Uterus (tissue), 4 donors: ENCODE measurements around the gene UBE2C. TPM values are rescaled to one million over a fixed set of nuclear protein-coding genes. Genes with fewer than 3 reads are reported as not detected.
A peak's percentile ranks its signal among the peaks of the same experiment; 100 is the strongest.

ENCODE experiments used
- DNase-seq, 2 donors: peaks; one replicate each; pipeline ENCODE4 v3.0.0-alpha.2; 2019 to 2020
- H3K27ac ChIP-seq, 2 donors: fragments of 200-600 bp; sonication (generic); 1 replicate in 1 of 2; 2 replicates in 1 of 2; pipeline ENCODE4 v1.5.1; 2016 to 2018
- H3K27me3 ChIP-seq, 2 donors: fragments of 200-600 bp; sonication (generic); one replicate each; pipeline ENCODE4 v1.5.1; 2018 to 2019; ENCODE audit warnings: control low read depth in 1 of 2
- H3K36me3 ChIP-seq, 2 donors: fragments of 200-600 bp; sonication (generic); one replicate each; pipeline ENCODE4 v1.5.1; 2019; ENCODE audit warnings: control low read depth in 1 of 2
- H3K4me1 ChIP-seq, 2 donors: fragments of 200-600 bp; sonication (generic); one replicate each; pipeline ENCODE4 v1.5.1; 2018 to 2019; ENCODE audit warnings: control low read depth in 1 of 2
- H3K4me3 ChIP-seq, 2 donors: fragments of 200-600 bp; sonication (generic); 1 replicate in 1 of 2; 2 replicates in 1 of 2; pipeline ENCODE4 v1.5.1; 2018 to 2019; ENCODE audit warnings: mild to moderate bottlenecking in 1 of 2
- H3K9me3 ChIP-seq, 2 donors: fragments of 200-600 bp; sonication (generic); one replicate each; pipeline ENCODE4 v1.5.1; 2019; ENCODE audit warnings: control low read depth in 1 of 2
- POLR2A ChIP-seq, 2 donors: fragments of 450-650 bp; IDR thresholded peaks; one replicate each; pipeline ENCODE4 v1.6.1; 2016; ENCODE audit warnings: antibody characterized with exemption in 2 of 2, mild to moderate bottlenecking in 1 of 2, moderate library complexity in 1 of 2
- intact Hi-C: fragments of 100-400 bp; cut with DNase I; formaldehyde crosslinking; loops from one replicate; pipeline ENCODE4 v1.15.1; 2023; ENCODE audit warnings: low total_unique reads
- total RNA-seq, 4 donors: library from RNA; depleted of rRNA in 3 of 4; stranded (reverse); fragments of >200 nt in 3 of 4; gene quantifications; one replicate each; pipeline versions ENCODE4 v1.1.0 to v1.2.4, GENCODE V29; 2014 to 2023
- TF ChIP-seq, protein P1 (sequence below), 4 experiments: fragments of 200-600 bp in 2 of 4; fragments of 450-650 bp in 2 of 4; sonication (generic) in 2 of 4; IDR thresholded peaks; one replicate each; pipeline ENCODE4 v1.5.1; 2016 to 2019; ENCODE audit warnings: antibody characterized with exemption in 4 of 4, mild to moderate bottlenecking in 2 of 4, moderate library complexity in 1 of 4
- donor health status: DM: yes; HTN: yes; CAD: no.

UBE2C gene
- total RNA-seq, 4 donors from 2014 or later: 12.4 TPM; not detected in 3

DNA sequence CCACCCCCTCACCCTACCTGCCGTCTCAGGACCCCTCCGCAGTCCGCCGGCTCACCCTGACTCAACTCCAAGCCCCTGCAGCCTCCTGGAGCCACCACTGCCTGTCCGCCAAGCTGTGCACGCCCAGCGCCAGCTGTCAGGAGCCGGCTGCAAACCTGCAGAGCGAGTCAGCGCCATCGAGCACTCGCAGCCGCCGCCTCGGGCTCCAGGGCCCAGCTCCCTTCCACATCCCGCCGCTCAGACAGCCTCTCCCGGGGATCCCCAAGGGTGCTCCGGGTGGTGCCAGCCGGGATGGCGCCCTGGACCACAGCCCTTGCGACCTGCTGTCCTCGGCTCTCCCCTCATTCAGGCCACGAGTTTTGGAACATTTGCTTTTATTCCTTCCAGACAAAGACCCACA lies 10.4 kb downstream of the UBE2C start:
- H3K9me3 ChIP-seq: no peaks in the 10 kb centered on the region
- TF ChIP-seq, protein P1, sequence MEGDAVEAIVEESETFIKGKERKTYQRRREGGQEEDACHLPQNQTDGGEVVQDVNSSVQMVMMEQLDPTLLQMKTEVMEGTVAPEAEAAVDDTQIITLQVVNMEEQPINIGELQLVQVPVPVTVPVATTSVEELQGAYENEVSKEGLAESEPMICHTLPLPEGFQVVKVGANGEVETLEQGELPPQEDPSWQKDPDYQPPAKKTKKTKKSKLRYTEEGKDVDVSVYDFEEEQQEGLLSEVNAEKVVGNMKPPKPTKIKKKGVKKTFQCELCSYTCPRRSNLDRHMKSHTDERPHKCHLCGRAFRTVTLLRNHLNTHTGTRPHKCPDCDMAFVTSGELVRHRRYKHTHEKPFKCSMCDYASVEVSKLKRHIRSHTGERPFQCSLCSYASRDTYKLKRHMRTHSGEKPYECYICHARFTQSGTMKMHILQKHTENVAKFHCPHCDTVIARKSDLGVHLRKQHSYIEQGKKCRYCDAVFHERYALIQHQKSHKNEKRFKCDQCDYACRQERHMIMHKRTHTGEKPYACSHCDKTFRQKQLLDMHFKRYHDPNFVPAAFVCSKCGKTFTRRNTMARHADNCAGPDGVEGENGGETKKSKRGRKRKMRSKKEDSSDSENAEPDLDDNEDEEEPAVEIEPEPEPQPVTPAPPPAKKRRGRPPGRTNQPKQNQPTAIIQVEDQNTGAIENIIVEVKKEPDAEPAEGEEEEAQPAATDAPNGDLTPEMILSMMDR (IDR thresholded peaks at IDR 0.05): no peak
- no peak for TF ChIP-seq POLR2A (IDR thresholded peaks at IDR 0.05)
- peak overlapping the region in 1 of 2 donors; percentile 0 for H3K4me3 ChIP-seq
- H3K27ac ChIP-seq: no peak overlapping the region
- H3K36me3 ChIP-seq: no peaks in the 10 kb centered on the region
- intact Hi-C loops: no loop called here
- H3K27me3 ChIP-seq: no peaks in the 10 kb centered on the region
- DNase-seq: no peak
- H3K4me1 ChIP-seq: peaks cover 0 to 5% of the 10 kb centered on the region in 2 donors

DNA sequence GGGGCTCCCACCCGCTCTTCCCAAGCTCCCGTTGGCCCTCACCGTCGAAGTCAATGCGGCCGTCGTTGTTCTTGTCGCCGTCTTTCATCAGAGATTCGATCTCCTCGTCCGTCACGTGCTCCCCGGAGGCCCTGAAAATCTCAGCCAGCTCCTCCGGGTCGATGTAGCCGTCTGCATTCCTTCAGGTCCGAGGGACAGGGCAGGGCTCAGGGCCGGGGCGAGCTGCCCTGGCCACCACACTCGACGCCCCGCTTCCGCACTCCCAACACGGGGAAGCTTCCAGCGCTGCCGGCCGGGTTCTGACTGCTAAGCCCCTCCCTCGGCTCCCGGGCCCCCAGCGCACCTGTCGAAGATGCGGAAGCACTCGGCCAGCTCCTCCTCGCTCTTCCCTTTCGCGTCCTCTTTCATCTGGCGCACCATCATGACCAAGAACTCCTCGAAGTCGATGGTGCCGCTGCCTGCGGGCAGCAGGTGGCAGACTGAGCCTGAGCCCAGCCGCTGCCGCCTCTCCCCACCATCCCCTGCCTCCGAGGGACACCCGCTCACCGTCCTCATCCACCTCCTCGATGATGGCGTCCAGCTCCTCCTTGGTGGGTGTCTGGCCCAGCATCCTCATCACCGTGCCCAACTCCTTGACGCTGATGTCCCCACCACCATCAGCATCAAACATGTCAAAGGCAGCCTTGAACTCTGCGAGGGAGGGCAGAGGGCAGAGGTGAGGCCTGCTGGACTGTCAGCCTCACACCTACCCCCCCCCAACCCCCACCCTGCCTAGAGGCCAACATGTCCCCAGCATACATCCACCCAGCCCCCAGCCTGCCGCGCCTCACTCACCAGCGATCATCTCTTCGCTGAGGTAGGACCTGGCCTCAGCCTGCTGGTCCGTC lies 11.7 kb downstream of the UBE2C start:
- peak in 1 of 2 donors; percentile 43 for DNase-seq
- intact Hi-C loops: no loop called here
- peaks cover 0 to 8% of the 10 kb centered on the region in 2 donors for H3K4me1 ChIP-seq

DNA sequence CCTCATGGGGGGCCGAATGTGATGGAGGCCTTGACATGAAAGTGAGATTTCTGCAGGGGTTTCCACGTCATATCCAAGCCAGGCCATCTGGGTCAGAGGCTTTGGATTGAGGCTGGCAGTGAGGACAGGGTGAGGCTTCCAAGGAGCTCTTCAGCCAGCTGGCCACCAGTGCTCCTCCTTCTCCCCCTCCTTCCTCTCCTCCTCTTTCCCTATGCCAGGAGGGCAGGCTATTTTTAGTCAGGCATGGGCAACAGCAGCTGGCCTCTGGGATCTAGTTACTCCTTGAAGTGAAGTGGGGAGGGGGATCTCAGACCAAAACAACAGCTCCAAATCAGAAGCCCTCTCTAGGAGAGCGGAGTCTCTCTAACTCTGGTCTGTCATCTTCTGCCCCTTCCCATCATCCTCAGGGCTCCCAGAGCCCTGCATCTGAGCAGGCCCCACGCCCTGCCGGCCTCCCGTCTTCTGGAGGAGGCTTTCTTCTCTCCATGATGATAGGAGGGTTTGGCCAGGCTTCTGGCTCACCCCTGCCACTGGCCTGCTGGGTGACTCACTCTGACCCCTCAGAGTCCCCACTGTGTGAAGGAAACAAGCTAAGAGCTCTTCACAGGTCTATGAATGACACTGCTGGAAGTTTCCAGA lies 14.1 kb downstream of the UBE2C start:
- H3K4me1 ChIP-seq: peaks cover 0 to 8% of the 10 kb centered on the region in 2 donors
- intact Hi-C loops: no loop called here
- no peak overlapping the region for H3K4me3 ChIP-seq
- H3K27ac ChIP-seq: peak overlapping the region; percentile 83 to 86
- peak in 1 of 2 donors; percentile 41 for DNase-seq
- no peaks in the 10 kb centered on the region for H3K9me3 ChIP-seq
- H3K36me3 ChIP-seq: no peaks in the 10 kb centered on the region
- TF ChIP-seq POLR2A (IDR thresholded peaks at IDR 0.05): no peak
- TF ChIP-seq, protein P1 (IDR thresholded peaks at IDR 0.05): no peak
- H3K27me3 ChIP-seq: no peaks in the 10 kb centered on the region

More for the DNA sequence above, 11.7 kb downstream of the UBE2C start:
- H3K4me3 ChIP-seq: peak overlapping the region in 1 of 2 donors; percentile 3
- no peaks in the 10 kb centered on the region for H3K36me3 ChIP-seq
- TF ChIP-seq POLR2A (IDR thresholded peaks at IDR 0.05): no peak
- TF ChIP-seq, protein P1 (IDR thresholded peaks at IDR 0.05): peak in 3 of 4 experiments; percentile 41 to 50 (median 47)
- H3K27ac ChIP-seq: no peak overlapping the region
- no peaks in the 10 kb centered on the region for H3K9me3 ChIP-seq
- no peaks in the 10 kb centered on the region for H3K27me3 ChIP-seq

DNA sequence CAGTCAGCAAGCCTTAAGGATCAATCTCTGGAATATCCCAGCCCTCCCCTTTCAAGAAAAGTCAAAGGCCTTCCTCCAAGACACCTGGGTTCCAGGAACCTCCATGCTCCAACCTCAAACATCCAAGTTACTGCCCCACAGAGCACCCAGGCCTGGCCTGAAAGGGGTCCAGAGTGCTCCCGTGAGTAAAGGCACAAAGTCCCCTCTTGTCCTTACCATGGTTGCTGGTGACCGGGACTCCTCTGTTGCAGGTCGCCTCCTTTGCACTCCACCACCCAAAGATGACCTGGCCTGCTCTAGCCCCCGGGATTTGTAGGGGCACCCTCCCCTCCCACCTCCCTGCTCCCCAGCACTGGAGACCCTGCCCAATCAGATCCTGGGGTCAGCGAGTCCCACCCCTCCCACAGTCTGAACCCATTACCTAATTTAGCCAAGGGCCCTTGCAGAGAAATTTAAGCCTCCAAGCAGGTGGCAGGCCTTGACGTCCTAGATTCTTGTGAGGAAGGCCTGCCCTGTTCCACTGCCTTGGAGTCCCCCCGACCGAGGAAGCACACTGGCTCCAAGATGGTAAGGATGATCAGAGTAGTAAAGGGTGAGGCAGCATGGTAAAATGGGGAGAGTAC lies 14.7 kb downstream of the UBE2C start, which contains the start of gene TNNC2:
Gene TNNC2 (minus strand): TSS at position 283 of the 623 bp plus-strand sequence. CDS start 64 bp downstream, at position 219.
- no peak within 1 kb of the TSS for H3K4me3 ChIP-seq
- H3K9me3 ChIP-seq: no peaks in the 10 kb centered on the region
- DNase-seq: no peak
- peaks cover 5 to 8% of the 10 kb centered on the region in 2 donors for H3K4me1 ChIP-seq
- no peak for TF ChIP-seq POLR2A (IDR thresholded peaks at IDR 0.05)
- TF ChIP-seq, protein P1 (IDR thresholded peaks at IDR 0.05): no peak
- H3K27ac ChIP-seq: peak within 1 kb of the TSS; percentile 83 to 86
- no peaks in the 10 kb centered on the region for H3K27me3 ChIP-seq
- intact Hi-C loops: no loop called here
- H3K36me3 ChIP-seq: no peaks in the 10 kb centered on the region
